22Rv1 (cell line): ENCODE data around the gene SRSF12.
"Not testable (repeated sequence)": the region's sequence is repeated elsewhere in the genome, so short reads cannot be mapped to it uniquely, and the experiment has no call there.

ENCODE experiments used
- H3K27ac ChIP-seq: fragments of 450-650 bp; 2 replicates; pipeline ENCODE4 v1.5.1; 2017
- CTCF ChIP-seq: fragments of 450-650 bp; IDR thresholded peaks from 2 replicates; pipeline ENCODE4 v1.5.1; 2017; ENCODE audit warnings: mild to moderate bottlenecking
- ZFX ChIP-seq: fragments of 450-650 bp; IDR thresholded peaks from 2 replicates; pipeline ENCODE4 v1.6.1; 2017; ENCODE audit warnings: antibody characterized with exemption, borderline replicate concordance

The SRSF12 gene

DNA sequence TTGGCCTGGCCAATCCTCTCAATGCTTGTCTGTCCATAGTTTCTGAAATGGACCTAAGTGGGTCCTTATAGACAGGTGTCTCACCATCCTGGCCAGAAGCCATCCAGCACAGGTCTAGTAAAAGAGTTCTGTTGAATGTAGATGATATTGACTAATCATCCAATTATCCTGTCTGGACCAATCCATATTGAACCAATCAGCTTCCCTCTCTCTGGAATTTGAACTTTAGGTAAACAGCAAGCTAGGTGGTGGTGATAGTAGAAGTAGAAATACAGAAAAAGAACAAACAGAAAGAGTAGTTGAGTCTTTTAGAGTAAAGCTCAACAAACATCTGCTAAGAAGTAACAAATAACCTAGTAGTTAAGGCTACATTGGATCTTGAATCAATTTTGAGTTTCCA, 46.8 kb downstream of the SRSF12 start:
- TF ChIP-seq ZFX, result no peak
- no peak overlapping the region for H3K27ac ChIP-seq

DNA sequence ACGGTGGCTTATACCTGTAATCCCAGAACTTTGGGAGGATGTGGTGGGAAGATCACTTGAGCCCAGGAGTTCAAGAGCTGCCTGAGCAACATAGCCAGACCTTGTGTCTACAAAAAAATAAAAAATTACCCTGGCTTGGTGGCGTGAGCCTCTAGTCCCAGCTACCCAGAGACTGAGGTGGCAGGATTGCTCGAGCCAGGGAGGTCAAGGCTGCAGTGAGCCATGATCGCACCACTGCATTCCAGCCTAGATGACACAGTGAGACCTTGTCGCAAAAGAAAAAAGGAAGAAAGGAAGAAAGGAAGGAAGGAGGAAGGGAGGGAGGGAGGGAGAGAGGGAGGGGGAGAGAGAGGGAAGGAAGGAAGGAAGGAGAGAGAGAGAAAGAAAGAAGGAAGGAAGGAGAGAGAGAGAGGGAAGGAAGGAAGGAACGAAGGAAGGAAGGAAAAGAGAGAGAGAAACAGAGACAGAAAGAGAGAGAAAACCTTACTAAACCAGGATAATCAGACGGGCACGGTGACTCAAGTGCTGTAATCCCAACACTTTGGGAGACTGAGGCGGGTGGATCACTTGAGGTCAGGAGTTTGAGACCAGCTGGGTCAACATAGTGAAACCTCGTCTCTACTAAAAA, 48.2 kb downstream of the SRSF12 start:
- H3K27ac ChIP-seq, result no peak overlapping the region
- no peak for TF ChIP-seq CTCF
- TF ChIP-seq ZFX, result no peak

GRCh38 chr6:89068695-89069094, 49.2 kb downstream of the SRSF12 start:
- no peak overlapping the region for H3K27ac ChIP-seq
- no peak for TF ChIP-seq ZFX
- TF ChIP-seq CTCF, result no peak

DNA sequence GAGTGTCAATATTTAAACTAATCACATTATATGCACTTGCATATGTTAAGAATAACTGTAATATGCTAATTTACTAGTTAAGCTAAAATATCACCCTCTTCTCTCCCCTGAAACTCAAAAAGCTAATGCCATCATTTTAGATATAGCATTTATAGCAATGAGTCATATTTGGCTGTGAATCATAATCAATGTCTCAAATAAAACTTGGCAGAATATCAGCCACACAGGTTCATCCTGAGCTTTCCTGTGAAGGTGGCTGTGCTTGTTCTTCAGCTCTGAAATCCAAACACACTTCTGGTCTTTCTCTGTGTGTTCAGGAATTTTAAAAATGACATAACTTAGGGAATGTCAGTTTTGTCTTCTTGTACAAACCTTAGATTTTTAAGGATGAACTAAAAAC, 50.1 kb downstream of the SRSF12 start:
- no peak overlapping the region for H3K27ac ChIP-seq
- TF ChIP-seq ZFX (no peak), CTCF (no peak)

DNA sequence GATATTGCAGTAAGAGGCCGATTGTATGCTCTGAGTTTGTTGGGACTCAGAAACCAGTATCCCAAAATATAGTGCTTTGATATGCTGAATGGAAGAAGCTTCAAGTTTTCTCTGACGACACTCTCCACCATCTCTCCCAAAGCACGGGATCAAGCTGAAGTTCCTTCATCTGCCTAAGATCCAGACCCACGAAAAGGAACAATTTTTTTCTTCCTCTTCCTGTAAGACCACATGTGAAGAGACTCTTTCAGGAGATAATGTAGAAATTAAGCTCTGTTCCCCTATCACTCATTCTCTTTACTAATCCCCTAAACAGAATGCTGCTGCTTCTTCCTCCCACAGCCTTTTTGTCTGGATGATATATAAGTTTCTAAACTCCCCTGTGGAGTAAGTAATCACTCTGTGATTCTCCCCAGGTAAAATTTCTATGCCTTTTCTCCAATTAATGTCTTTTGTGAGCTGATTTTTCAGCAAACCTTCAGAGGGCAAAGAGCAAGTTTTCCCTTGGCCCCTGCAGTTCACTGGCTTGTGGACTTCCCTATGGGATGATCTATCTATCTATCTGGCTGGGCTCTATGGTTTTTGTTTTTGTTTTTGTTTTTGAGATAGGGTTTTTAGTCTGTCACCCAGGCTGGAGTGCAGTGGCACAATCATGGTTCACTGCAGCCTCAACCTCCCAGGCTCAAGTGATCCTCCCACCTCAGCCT, 50.8 kb downstream of the SRSF12 start:
- H3K27ac ChIP-seq, result no peak overlapping the region
- TF ChIP-seq ZFX (no peak), CTCF (no peak)

- not testable (repeated sequence) for H3K27ac ChIP-seq
Measured at GRCh38 chr6:89066121-89066520, 51.8 kb downstream of the SRSF12 start.

DNA sequence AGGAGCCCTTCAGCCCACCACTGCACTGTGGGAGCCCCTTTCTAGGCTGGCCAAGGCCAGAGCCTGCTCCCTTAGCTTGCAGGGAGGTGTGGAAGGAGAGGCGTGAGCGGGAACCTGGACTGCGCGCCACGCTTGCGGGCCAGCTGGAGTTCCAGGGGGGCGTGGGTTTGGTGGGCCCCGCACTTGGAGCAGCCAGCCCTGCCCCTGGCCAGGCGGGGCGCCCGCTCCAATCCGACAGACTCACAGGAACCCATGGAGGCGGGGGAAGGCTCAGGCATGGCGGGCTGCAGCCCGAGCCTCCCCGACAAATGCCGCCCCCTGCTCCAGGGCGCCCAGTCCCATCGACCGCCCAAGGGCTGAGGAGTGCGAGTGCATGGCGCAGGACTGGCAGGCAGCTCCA, 52.9 kb downstream of the SRSF12 start:
- H3K27ac ChIP-seq, result not testable (repeated sequence)

- H3K27ac ChIP-seq, result no peak overlapping the region
- no peak for TF ChIP-seq ZFX
- TF ChIP-seq CTCF, result no peak
Measured at GRCh38 chr6:89063881-89064280, 54.0 kb downstream of the SRSF12 start.

DNA sequence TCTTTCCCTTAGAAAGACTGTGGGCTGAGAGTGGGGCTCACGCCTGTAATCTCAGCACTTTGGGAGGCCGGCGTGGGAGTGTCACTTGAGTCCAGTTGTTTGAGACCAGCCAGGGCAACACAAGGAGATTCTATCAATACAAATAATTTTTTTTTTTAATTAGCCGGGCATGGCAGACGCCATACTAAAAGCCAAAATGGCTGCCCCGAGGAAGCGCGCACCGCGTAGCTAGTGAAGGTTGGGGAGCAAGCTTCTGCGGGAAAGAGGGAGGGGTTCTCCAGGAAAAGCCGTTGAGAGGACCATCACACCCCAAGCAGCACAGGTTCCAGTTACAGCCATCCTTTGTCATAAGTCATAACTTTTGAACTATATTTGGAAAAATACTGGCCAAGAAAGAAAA, 58.6 kb downstream of the SRSF12 start:
- no peak for TF ChIP-seq ZFX
- no peak for TF ChIP-seq CTCF
- no peak overlapping the region for H3K27ac ChIP-seq
